Mammary epithelial cell (primary cell): Measurements from ENCODE around the gene ZFR2.

Experiments
- CTCF ChIP-seq, 2 donors: IDR thresholded peaks in 1 of 2; conservative IDR thresholded peaks in 1 of 2; 2 replicates each; pipeline ENCODE4 v1.5.1; 2011 to 2012; ENCODE audit warnings: inconsistent platforms in 2 of 2, low read length in 2 of 2, mild to moderate bottlenecking in 2 of 2, control low read depth in 1 of 2, low read depth in 1 of 2; ENCODE audit not compliant: insufficient read depth in 1 of 2; ENCODE audit errors: extremely low read depth in 1 of 2
- EZH2 ChIP-seq: IDR thresholded peaks from 2 replicates; pipeline ENCODE4 v1.6.1; 2012; ENCODE audit warnings: low read length, inconsistent platforms, borderline replicate concordance

- no peak for TF ChIP-seq CTCF (conservative IDR thresholded peaks at IDR 0.05 in 1 of 2, IDR thresholded peaks at IDR 0.05 in 1 of 2; ENCODE audit: extremely low read depth in 1 of 2, insufficient read depth in 1 of 2, low read depth in 1 of 2, low read length in 2 of 2)
- no peak for TF ChIP-seq EZH2
Measured at GRCh38 chr19:3840804-3841203, 28.0 kb downstream of the ZFR2 start.
